Cerebellar nuclear complex (tissue), 1 donor: Measurements from ENCODE around the gene MOB3A.
"Not testable (repeated sequence)": the region's sequence is repeated elsewhere in the genome, so short reads cannot be mapped to it uniquely, and the experiment has no call there.

Experiments
- DNase-seq, 2 experiments: peaks; one replicate each; lab custom pipeline; 2025; lab: John Stamatoyannopoulos, UW

MOB3A gene

DNA sequence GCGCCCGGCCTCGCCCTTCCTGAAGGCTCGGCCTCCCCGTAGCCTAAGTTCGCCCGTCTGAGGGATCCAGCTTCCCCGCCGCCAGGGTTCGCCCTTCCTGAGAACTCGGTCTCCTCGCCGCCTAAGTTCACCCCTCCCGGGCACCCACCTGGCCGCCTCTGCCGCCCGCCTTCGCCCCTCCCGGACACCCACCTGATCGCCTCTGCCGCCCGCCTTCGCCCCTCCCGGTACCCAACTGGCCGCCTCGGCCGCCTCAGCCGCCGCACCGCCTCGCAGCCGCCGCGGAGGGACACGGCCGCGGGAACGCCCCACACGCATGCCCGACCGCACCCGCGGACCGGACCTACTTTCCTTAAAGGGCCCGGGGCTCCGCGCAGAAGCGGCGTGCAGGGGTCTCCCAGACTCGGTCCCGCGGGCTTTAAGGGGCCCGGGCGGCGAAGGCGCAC is at the start of gene MOB3A:
TSS of gene MOB3A (minus strand) at position 293 of the 446 bp plus-strand sequence. CDS start 17,766 bp downstream, outside the sequence.
- DNase-seq = no peak

DNA sequence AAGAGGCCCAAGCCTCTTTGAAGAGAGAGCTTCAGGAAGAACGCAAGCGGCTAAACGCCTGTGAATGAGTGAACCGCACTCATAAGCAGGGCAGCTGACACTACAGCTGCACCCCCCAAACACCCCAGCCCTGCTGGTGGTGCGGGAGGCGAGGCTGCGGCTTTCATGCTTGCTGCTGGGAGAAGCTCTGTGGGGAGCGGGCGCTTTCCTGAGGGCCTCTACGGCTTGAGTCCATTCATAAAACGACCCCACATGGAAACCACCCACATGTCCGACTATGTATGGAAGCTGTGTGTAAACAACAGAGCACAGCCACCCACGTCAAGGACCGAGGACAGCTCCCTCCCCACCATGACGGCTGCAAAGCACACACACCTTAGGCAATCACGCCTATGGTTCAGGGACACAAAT is 49.7 kb upstream of the MOB3A start:
- DNase-seq = no peak

DNA sequence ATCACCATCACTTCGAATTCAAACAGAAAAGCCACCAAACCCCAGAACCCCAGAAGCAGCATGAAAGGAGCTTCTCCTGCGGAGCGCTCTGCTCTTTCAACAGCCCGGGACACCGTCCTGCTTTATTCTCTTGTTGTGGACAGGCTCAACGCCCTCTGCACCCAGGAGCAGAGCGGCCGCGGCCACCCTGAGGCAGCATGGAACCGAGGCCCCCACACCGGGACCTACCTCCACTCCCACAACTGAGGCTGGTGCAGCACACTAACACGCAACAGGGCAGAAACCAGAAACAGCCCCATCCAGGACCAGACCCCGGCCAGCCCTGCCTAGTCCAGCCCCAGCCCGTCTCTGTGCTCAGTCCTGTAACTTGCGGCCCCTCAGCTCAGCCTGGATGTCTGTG is 48.1 kb upstream of the MOB3A start:
- DNase-seq = no peak

DNA sequence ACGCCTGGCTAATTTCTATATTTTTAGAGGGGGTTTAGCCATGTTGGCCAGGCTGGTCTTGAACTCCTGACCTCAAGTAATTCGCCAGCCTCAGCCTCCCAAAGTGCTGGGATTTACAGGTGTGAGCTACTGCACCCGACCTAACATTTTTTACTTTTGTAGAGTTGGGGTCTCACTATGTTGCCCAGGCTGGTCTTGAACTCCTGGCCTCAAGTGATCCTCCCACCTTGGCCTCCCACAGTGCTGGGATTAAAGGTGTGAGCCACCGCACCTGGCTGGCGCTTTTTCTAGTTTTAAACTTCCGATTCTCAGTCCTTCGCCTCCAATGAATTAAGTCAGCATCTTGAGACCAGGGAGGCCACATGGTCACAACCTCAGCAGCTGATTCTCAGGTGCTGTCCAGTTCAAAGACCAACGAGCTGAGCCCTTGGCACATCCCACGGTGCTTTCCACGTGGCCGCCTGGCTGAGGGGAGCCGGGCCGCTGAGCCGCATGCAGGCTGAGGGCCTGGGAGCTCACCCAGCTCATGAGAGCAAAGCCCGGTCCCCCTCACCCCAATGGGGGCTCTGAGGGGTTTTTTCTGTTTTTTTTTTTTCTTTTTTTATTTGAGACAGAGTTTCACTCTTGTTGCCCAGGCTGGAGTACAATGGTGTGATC is 46.2 kb upstream of the MOB3A start:
- DNase-seq = no peak

DNA sequence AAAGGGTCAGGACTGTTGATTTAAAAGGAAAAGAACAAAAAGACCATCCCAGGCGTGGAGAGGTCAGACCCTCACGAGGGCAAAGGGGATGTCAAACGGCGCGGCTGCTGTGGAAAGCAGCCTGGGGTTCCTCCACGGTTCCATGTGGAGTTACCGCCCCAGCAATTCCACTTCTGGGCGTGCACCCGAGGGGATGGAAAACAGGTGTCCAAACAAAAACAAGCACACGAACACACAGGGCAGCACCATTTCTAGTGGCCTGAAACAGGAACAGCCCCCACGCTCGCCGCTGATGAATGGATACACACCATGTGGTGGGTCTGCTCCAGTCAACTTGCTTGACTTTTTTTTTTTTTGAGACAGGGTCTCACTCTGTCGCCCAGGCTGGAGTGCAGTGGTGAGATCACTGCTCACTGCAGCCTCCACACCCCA is 44.0 kb upstream of the MOB3A start:
- no peak for DNase-seq

DNA sequence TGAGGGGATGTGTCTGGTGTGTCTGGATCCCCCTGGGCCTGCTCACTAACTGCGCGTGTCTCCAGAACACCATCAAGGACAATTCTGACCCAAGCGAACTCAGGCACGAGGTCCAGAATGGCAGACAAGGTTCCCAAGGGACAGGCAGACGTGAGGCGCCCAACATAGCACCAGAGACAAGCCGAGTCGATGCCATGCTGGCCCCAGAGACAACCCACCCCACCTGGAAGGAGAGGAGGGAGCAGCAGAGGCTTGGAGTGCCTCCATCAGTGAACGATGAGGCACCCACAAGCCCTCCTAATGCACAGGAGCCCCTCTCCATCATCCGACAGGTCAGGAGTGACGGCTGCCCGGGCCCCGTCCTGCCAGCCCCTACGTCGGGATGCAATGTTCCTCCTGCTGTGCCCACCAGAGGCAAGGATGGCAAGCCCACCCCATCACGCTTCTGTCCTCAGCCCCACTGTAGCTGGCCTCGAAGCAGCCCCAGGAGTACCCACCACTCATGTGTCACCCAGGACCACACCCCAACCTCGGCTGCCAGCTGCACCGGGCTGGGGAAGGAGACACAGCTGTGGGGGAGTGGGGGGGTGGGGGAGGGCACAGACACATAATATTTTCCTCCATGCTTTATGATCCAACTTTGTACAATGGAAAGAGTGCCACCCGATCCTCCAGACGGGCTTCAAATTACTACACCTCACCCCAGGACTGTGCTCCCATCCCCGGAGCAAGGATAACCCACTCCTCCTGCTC is 43.4 kb upstream of the MOB3A start:
- DNase-seq = no peak

DNA sequence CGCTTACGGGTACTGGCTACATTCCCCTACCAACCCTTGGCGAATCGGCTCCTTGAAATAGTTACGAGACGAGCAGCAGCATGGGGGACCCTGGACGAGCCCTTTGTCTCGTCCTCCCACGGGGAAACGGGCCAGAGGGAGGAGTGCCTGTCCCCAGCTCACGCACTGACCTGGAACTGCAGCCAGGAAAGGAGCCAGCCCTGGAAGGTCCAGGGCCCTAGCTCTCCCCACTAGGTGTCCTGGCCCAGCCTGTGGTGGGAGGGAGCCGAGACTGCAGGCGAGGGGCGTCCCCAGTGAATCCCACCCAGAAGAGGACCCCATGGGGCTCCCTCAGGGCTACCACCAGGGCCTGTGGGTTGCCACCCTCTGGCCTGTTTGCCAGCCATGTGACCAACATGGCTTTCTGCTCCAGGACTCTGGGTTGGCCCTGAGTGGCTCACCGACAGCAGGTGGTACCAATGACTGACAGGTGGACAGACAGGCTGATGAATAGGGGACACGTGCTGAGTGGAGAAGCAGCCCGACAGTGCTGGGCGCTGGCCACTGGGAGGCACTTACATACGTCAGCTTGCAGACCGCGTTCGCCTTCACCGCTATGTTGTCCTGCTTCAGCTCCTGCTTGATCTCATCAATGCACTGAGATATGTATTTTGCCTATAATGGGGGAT is 42.1 kb upstream of the MOB3A start:
- DNase-seq = no peak

DNA sequence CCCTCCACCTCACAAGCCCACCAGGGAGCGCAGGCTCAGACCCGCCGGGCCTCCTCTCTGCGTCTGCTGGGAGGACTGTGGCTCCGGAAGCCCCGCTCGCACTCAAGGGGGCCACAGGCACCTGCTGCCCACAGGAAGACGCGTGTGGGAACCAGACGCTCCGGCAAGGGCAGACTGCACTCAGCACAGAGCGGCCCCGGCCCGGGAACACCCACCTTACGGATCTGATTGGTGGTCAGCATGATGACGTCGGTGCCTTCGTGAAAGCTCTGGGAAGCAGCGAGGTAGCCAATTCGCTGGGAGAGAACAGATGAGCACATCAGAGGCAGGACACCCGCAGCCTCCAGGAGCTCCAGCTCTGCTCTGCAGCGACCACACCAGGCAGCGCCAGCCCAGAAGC is 40.7 kb upstream of the MOB3A start:
- DNase-seq = no peak

DNA sequence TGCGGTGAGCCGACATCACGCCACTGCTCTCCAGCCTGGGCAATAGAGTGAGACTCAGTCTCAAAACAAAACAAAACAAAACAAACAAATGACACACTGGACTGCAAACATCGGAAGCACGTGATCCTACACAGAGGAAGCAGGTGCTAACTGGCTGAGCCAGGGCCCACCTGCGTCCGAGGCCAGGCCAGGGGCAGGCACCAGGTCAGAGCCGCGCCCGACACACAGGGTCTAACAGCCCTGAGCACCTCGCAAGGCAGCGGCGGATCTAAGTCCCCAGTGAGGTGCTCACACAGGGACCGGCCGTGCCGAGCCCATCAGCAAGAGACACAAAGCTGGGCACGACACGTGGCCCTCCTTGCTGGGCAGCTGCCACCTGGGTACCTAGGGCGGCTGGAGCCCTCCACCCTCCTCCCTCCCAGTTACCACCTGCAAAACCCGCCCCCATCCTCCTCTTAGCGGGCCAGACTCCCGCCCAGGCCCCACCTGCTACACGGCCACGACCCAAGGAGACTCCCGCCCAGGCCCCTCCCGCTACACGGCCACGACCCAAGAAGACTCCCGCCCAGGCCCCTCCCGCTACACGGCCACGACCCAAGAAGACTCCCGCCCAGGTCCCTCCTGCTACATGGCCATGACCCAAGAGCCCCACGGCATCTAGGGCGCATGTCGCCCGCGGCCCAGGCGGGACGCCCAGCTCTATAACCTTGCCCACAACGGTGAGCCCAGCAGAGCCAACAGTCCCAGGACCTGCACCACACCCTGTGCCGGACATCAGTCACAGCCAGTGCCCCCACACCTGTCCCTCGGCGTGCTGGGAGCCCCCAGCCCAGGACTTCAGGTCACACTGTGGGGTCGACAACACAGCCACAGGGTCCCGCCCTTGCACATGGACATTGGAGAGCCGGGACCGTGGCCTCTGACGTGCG is 39.6 kb upstream of the MOB3A start:
- no peak for DNase-seq

DNA sequence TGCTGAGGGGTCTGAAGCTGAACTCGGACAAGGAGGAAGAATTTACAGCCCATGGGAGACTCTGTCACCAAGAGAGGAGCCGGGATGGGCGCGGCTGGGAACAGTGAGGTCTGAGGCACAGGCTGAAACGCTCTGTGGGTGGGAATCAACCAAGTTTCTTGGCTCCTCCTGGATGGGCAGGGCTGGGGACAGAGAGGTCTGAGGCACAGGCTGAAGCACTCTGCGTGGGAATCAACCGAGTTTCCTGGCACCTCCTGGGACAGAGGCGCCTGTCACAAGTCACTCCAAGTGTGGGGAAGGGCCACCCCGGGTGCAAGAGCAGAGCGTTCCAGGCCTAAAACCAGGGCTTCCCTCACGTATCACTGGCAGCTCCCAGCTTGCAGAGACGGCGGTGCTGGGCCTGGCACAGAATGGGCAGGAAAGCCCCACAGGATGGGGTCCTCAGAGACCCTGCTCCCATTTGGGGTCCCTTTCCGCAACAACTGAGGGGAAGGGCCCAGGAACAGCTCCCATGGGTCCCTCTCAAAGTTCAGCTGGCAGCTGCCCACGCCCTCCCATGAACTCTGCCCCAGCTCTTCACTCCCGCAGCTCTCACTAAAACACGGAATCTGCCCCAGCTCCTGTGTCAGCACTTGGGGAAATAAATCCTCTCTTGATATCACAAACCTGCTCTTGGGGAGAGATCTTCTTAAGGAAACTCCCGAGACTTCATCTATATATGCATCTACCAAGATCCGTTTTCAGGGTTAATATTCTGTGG is 36.8 kb upstream of the MOB3A start:
- no peak for DNase-seq

DNA sequence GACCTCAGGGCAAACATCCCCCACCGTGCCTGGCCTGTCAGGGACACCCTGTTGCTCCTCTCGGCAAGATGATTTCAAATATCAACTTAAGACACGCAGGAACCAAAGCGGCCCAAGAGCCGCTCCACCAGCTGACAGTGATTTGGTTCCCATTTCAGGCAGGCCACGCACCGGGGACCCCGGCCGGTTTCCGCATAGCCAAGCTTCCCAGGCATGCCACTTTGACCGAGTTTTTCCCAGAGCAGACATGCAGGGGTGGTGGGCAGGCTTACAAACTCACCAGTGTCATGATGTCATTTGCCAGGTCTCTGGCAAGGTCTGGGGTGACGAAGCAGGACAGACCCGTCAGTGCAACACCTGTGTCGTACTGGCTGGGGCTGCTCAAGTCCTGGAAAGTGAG is 36.1 kb upstream of the MOB3A start:
- no peak for DNase-seq

DNA sequence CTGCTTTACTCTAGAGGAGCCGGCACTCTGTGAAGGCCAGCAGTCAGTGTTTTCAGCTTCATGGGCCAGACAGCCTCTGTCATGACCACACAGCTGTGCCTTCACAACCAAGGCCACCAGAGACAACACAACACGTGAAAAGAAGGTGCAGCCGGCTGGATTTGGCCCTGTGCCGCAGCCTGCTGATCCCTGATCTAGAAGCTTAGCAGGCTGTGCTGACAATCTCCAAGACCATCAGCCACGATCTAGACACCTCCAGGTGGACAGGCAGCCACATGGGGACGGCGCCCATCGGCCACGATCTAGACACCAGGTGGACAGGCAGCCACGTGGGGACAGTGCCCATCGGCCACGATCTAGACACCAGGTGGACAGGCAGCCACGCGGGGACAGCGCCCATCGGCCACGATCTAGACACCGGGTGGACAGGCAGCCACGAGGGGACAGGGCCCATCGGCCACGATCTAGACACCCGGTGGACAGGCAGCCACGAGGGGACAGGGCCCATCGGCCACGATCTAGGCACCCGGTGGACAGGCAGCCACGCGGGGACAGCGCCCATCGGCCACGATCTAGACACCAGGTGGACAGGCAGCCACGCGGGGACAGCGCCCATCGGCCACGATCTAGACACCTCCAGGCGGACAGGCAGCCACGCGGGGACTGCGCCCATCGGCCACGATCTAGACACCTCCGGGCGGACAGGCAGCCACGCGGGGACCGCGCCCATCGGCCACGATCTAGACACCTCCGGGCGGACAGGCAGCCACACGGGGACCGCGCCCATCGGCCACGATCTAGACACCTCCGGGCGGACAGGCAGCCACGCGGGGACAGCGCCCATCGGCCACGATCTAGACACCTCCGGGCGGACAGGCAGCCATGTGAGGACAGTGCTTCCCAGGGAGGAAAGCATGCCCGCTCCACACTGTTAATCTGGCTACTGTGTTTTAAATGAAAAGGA is 35.2 kb upstream of the MOB3A start:
- DNase-seq = not testable (repeated sequence)

DNA sequence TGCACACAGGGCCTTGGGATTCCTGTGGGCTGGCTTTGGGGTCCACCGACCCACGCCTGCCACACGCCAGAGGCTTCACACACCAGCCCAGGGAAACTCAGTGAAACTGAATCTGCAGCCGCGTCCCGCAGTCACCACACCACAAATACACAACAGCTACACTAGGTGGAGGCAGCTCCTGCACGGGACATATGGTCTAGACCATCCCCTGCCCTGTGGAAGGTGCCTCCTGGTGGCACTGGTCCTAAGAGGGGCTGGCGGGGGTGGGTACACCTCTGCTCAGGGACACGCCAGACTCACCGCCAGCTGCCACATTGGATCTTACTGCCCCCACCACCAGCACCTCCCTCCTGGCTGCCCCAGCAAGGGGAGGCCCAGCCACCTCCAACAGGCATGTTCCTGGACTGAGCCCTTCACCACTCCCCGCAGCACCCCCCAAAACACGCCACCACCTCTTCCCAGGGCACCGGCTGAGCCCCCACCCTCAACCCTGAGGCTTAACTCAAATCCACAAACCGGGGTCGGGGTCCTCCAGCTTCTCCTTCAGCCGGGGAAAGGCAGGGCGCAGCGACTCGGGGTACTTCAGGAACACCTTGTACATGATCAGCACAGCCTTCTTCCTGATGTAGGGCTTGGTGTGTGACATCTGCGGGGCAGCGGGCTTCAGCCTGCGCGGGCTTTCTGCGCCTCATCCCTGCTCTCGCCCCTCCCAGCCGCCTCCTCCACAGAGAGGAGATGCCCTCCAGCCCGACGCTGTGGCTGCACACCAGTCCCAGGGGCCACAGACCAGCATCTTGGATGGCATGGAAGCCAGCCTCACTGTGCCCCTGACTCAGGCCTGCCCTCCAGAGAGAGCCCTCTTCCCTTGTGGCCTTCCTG is 34.0 kb upstream of the MOB3A start:
- DNase-seq = no peak

DNA sequence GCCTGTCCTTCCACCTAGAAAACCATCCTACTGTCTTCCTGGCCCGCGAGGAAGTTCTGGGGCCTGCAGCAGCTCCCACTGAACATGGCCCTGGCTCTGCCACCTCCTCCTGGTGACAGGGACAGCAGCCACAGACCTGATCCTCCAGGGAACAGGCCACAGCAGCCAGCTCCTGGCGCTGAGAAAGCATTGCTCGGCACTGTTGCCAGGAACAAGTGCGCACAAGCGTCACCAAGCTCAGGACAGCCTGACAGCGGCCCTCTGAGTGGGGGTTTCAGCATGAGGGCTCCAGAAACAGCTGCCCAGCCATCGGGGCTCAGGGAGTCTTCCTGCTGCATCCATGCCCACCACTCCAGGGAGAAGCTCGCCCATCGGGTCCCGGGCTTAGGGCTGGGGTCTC is 33.4 kb upstream of the MOB3A start:
- DNase-seq = no peak

DNA sequence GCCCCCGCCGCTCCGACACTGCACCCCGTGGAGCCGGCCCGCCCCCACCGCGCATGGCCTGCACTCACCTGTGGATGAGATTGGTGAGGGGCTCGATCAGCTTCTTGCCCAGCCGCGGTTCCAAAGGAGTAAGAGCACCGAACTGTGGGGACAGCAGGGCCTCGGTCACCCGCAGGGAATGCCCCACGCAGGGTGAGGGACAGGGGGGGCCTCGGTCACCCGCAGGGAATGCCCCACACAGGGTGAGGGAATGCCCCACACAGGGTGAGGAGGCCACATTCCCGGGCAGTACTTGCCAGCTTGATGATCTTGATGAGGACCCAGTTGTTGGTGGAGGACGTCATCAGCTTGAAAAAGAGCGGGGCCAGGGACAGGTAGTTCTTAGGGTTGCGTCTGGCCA is 32.9 kb upstream of the MOB3A start:
- no peak for DNase-seq

DNA sequence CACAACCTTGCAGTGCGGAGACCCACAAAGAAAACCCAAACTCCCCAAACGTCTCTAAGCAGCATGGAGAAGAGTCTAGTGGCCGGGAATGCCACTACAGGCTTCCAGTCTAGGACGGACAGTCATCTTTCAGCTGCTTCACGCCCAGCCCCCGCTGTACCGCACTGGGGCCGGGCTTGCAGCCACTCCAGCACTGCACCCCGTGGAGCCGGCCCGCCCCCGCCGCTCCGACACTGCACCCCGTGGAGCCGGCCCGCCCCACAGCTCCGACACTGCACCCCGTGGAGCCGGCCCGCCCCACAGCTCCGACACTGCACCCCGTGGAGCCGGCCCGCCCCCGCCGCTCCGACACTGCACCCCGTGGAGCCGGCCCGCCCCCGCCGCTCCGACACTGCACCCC is 32.1 kb upstream of the MOB3A start:
- not testable (repeated sequence) for DNase-seq

DNA sequence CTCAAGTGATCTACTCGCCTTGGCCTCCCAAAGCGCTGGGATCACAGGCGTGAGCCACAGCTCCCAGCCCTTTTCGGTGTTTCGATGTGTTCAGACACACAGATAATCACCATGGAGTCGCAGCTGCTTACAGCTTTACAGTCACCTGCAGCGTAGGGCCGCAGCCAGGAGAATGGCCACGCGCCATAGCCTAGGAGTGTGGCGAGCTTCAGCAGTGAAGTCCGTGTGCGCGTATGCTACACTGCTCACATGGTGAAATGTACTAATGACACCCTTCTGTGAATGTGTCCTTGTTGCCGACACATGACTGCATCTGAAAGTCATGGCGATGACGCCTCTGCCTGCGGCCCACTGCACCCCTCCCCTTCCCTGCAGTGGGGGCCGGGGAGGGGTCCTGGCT is 31.6 kb upstream of the MOB3A start:
- DNase-seq = no peak

DNA sequence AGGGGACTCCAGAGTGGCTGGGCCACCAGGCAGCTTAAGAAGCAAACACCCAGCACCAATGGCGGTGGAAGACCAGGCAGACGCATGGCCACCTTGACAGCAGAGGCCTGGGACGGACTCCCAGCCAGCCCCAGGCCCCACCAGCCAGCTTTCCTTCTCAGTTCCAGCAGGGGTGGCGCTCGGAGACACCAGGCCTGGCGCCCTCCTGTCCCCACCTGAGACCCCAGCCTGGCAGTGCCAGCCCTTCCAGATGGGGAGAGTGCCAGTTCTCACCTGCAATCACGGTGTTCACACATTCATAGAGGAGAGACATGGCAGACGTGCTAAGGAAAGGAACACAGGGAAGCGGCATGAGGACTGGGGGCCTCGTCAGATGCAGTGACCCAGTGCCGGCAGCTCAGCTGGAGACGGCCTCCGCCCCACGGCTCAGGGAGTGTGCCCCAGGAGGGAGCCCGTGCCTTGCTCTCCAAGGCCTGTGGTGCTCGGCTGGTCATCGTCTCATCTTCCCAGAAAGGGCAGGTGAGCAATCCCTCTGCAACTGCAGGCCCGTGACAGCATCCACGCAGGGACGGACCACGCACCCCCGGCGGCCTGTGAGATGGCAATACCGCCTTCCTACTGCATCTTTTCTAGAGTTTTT is 30.9 kb upstream of the MOB3A start:
- no peak for DNase-seq
